AG09309 (cell line): ENCODE data around the gene AK3.
"Not testable (repeated sequence)": the region's sequence is repeated elsewhere in the genome, so short reads cannot be mapped to it uniquely, and the experiment has no call there.

ENCODE experiments used
- DNase-seq: peaks from one replicate; pipeline ENCODE4 v3.0.0-alpha.2; 2010; ENCODE audit warnings: low read depth
- H3K4me3 ChIP-seq: 2 replicates; pipeline ENCODE4 v1.5.1; 2011; ENCODE audit warnings: mild to moderate bottlenecking, low read depth, low read length, moderate library complexity; ENCODE audit not compliant: control insufficient read depth
- TF ChIP-seq, protein P1 (sequence below): IDR thresholded peaks from 2 replicates; pipeline ENCODE4 v1.5.1; 2011; ENCODE audit warnings: mild to moderate bottlenecking, low read depth, low read length, inconsistent platforms; ENCODE audit not compliant: insufficient read depth, control insufficient read depth; ENCODE audit errors: missing control alignments

The AK3 gene

DNA sequence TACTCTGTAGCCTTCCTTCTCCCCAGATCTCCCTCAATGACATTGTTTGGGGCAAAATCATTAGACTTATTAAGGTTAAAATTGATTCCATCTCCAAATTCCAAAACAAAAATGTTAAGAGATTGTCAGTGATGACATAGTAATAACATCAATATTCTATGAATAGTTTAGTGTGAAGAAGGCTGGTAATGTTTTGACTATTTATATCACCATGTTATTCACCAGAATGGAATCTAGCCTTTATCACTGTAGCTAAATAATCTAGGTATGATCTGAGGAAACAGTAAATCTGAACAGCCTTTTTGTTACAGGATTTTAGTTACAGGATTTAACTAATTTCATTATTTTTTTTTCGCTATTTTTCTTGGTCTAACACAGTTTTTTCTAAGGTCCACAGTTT is 79.8 kb downstream of the AK3 start:
- H3K4me3 ChIP-seq, result no peak overlapping the region
- TF ChIP-seq, protein P1, sequence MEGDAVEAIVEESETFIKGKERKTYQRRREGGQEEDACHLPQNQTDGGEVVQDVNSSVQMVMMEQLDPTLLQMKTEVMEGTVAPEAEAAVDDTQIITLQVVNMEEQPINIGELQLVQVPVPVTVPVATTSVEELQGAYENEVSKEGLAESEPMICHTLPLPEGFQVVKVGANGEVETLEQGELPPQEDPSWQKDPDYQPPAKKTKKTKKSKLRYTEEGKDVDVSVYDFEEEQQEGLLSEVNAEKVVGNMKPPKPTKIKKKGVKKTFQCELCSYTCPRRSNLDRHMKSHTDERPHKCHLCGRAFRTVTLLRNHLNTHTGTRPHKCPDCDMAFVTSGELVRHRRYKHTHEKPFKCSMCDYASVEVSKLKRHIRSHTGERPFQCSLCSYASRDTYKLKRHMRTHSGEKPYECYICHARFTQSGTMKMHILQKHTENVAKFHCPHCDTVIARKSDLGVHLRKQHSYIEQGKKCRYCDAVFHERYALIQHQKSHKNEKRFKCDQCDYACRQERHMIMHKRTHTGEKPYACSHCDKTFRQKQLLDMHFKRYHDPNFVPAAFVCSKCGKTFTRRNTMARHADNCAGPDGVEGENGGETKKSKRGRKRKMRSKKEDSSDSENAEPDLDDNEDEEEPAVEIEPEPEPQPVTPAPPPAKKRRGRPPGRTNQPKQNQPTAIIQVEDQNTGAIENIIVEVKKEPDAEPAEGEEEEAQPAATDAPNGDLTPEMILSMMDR, result no peak
- DNase-seq, result no peak

DNA sequence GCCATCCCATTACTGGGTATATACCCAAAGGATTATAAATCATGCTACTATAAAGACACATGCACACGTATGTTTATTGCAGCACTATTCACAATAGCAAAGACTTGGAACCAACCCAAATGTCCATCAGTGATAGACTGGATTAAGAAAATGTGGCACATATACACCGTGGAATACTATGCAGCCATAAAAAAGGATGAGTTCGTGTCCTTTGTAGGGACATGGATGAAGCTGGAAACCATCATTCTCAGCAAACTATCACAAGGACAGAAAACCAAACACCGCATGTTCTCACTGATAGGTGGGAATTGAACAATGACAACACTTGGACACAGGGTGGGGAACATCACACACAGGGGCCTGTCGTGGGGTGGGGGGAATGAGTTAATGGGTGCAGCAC is 80.3 kb downstream of the AK3 start:
- not testable (repeated sequence) for DNase-seq, H3K4me3 ChIP-seq
